ENCODE results near the gene HESX1.

Gene HESX1

DNA sequence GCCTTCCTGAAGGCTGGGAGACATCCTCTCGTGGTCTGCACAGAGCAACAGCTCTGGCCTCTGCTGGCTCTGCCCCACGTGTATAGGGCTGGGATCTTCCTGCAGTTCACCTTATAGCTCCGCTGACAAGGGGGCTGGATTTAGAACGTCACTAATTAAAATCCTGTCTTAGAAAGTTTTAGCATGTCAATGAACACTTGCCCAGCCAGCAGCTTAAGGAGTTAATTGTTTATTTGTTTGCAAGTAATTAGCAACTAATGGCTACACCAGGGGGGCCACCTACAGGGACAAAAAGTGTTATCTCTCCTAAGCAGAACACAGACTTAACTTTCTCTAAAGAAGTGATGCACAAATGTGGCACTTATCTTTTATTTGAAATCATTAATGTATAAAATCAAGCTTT, at the start of gene HESX1:
Gene HESX1, minus strand, starts transcription at position 84 of the 403 bp plus-strand sequence. Its CDS starts 60 bp downstream, at position 24.
- no peak for DNase-seq (ENCODE audit: low read depth)

DNA sequence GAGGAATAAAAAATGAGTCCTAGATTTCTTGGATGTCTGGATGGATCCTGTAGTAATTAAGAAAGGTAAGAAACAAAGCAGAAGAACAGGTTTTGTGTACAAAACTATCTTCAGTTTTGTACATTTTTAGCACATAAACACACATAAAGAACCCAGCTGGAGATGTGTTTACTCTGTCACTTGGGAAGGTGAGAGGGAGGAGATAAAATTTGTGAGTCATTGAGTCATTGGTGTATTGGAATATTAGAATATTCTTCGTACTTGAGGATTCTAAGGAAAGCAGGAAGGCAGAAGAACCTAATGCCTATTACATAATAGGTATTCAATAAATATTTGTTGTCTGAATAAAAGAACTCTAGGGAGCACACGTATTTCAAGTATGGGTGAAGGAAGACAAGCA, 45.2 kb upstream of the HESX1 start:
- DNase-seq (ENCODE audit: low read depth), result no peak

DNA sequence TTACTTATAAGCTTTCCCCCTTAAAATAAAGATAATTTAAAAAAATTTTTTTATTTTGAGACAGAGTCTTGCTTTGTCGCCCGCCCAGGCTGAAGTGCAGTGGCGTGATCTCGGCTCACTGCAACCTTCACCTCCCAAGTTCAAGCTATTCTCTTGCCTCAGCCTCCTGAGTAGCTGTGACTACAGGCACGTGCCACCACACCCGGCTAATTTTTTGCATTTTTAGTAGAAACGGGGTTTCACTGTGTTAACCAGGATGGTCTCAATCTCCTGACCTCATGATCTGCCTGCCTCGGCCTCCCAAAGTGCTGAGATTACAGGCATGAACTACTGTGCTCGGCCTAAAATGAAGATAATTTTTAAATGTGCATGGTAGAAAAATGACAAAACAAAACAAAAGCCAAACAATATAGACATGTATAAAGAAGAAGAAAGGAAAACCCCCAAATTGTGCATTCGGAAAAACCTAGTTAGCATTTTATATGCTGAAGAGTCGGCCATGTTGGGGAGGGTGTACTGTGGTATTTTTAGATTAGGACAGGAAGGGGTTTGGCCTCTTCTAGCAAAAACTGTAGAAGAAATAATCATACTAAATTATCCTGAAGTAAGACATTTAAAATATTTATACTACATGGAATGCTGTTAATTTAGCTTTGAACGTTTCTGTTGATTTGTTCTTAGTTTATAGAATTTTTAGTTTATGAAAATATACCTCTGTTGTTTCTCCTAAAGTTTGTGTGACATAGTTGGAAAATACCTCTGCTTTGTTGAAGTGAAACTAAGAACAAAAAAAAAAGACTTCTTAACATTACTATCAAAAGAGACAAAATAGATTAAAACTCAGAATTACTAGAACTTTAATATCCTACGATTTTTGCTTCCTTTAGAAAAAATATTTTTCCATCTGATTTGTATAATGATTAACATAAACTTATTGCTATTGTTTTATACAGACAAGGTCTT, 35.1 kb upstream of the HESX1 start:
- no peak for DNase-seq (ENCODE audit: low read depth)

DNA sequence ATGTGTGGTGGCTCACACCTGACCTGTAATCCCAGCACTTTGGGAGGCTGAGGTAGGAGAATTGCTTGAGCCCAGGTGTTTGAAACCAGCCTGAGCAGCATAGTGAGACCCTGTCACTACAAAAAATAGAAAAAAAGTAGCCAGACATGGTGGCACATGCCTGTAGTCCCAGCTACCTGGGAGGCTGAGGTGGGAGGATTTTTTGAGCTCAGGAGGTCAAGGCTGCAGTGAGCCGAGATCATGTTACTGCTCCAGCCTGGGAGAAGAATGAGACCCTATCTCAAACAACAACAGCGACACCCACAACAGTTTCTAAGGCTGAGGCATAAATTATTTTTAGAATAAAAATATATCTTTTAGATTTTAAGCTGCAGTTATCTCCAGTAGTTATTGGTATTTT, 34.0 kb upstream of the HESX1 start:
- DNase-seq (ENCODE audit: low read depth), result no peak

DNA sequence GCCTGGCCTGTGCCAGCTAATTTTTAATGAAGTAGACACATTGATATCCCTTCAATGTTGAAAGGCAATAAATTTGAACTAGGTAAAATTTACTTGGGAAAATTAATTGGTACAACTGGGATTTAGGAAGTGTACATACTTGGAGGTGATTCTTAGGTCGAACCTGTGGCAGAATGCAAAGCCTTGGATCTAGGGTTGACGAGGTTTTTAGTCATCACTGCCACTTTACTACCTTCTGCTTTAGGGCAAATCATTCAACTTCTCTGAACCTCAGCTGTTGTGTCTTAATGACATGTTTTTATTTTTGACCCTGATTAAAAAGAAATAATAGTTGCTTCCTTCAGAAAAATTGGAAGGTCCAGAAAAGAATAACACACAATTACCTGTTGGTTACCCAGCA, 30.2 kb upstream of the HESX1 start:
- no peak for DNase-seq (ENCODE audit: low read depth)

DNA sequence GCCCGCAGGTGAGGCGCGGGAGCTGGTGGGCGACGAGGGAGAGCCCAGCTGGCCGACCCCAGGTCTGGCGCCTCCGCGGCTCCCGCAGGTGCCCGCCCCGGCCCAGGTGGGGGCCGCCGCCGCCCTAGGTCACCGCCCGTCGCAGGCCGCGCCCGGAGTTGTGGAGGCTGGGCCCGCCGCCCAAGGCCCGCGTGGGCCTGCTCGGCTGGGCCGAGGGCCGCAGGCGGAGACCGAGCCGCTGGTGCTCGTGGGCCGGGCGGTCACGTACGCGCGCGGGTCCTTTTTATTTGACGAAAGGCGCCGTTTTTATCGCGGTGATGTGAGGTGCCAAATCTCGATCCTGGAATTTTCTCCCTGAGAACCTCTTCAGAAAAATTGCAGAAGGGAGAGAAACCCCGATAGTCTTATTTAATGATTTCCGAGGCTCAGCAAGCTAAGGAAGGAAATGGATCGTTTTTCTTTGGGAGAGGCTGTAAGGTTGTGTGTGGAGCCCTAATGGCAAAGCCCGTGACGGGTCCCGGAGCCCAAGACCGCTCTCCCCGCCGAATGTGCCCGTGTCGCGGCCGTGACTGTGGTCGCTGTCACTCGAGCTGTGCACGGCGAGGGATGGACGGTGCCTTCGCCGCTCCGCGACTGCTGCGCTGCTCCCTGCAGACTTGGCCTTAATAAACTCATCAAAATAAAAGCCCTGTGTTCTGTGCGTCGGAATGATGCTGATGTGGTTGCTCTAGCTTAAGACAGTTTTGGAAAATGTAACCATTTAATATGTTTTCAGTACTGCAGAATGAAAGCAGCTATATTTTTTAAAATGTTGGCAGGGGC, 28.4 kb upstream of the HESX1 start:
- DNase-seq (ENCODE audit: low read depth), result no peak

DNA sequence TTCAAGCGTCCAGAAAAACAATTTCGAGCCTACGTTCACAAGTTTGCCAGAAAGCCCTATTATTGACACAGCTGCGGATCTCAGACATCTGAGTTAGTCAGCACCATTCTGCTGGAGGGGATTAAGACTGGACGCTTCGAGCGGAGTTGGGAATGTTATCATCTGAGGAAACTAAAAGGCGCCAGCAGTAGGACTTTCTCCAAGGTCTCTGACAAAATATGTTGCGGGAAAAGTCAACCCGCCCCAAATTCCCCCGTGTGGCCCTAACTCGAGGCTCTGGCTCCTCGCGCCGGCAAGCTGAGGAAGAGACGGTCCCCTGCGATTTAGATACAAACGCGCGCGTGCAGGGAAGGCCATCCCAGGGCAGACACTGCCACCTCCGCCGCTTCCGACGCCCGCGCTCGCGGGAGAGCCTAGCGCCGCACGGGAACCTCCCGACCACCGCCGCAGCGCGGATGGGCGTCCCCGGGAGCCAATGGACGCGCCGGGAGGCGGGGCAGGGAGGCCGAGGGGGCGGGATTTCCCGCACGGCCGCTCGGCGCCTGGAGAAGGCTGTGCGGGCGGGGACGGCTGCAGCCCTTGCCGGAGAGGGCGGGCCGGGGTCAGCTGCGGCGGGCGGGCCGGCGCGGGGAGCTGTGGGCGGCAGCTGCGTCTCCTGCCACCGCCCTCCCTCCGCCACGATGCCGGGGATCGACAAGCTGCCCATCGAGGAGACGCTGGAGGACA, 27.6 kb upstream of the HESX1 start, which contains the start of gene APPL1:
Gene APPL1, plus strand, starts transcription at position 526 of the 726 bp plus-strand sequence. Its CDS starts 155 bp downstream, at position 681.
- peak; percentile 78 for DNase-seq (ENCODE audit: low read depth)

DNA sequence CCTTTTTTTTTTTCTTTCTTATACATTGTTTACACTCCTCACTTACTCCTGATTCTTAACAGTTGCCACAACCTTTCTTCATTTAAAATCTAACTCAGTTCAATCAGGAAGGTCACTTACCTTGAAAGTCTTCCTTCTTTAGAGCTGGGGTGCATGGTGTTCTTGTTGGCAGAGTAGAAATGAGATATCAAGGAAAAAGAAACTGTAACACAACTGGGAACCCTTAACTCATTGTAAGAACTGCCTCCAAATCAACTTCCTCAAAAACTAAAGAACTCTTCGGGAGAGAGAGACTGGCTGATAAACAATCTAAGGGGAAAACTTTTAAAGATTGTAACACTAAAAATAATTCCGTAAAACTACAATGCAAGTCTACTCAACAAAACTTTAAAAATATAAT, 26.4 kb upstream of the HESX1 start:
- no peak for DNase-seq (ENCODE audit: low read depth)

DNA sequence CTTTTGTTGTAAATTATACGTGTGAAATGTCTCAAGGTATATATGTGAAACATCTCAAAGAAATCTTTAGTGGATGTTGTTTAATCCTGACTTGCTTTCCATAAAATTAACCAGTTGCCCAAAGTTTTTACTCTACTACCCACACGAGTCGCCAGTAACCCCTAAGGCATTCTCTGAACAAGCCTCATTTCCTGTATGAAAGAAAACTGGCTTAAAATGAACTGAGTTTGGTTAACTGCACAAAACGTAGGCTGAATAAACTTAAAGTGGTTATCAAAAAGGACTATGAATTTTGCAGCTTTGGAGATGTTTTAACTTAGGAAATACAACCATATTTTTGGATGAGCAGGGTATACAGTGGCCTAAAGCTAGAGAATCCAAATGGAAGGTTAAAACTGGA, 25.1 kb upstream of the HESX1 start:
- DNase-seq (ENCODE audit: low read depth), result no peak

DNA sequence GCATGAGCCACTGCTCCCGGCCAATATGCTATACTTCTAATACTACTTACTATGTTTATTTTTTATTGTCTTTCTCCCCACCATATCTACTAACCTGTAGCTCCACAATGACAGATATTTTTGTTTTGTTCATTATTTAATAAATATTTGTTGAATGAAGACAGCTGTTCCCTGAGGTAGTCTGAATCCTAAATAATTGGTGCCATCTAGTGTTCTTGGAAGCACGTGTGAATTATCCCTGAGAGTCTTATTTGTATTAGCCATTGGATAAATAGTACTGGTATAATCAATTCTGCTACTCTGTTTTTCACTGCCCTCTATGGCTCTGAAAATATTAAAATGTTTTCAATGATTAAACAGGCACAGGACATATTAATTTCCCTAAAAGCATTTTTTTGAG, 22.1 kb upstream of the HESX1 start:
- no peak for DNase-seq (ENCODE audit: low read depth)

DNA sequence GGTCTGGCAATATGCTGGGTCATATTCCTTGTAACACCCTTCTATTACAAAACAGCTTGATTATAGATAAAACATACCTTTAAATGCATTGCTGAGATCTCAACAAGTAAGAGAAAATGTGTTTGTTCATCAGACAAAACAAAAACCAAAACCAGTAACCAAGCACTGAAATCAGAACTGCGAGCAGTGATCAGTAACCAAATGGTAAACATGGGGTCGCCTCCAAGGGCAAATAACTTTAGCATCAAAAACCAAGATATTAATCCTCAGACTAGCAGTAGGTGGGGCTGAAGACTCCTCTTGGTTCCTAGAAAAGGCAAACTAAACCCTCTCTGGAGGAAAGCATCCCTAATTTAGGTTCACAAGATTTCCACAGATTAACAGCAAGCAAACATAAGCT, 6.6 kb upstream of the HESX1 start:
- DNase-seq (ENCODE audit: low read depth), result no peak

DNA sequence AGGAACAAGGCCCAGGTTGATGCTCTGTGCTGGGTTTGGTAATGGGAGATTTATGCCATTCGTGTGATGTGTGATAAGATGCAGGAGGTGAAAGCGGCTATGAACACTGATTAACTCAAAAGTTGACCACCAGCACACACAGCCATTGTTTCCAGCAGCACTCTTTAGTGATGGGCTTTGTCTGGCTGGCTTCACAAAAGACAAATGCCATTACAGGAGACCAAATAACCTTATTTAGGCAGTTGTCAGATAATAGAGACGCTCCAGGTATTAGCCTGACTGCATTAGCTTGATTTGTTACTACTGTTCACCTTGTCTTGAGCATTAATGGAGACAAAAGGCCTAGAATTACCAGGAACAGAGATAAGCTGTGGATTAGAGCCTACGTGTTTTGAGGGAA, 5.1 kb downstream of the HESX1 start:
- DNase-seq (ENCODE audit: low read depth), result no peak

DNA sequence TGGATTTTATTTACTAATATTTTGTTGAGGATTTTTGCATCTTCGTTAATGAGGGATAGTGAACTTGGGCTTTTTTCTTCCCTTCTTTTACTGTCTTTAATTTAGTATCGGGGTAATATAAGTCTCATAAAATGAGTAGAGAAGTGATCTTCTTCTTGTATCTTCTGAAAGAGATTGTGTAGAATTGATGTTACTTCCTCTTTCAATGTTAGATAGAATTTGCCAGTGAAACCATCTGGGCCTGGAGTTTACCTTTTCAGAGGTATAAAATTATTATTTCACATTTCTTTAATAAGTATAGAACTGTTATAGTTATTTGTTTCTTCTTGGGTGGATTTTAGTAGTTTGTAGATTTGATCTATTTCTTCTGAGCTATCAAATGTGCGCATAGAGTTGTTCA, 7.8 kb downstream of the HESX1 start:
- DNase-seq (ENCODE audit: low read depth), result no peak

DNA sequence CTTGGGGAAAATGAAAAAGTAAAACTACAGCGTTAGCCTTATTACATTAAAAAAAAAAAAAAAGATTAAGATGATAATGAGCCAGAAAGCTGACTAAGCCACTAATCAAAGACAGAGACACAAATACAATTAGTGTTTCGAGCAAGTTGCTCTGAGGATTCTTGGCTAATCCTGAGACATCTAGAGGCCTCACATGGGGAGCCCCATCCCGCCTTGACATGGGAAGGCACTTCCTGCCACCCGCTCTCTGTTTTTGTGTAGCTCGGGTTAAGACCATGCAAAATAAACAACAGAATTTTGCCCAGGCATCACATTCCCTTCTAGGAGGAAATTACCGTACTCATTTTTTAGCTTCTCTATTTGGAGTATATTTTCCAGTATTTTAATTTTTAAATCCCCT, 15.3 kb downstream of the HESX1 start:
- no peak for DNase-seq (ENCODE audit: low read depth)

DNA sequence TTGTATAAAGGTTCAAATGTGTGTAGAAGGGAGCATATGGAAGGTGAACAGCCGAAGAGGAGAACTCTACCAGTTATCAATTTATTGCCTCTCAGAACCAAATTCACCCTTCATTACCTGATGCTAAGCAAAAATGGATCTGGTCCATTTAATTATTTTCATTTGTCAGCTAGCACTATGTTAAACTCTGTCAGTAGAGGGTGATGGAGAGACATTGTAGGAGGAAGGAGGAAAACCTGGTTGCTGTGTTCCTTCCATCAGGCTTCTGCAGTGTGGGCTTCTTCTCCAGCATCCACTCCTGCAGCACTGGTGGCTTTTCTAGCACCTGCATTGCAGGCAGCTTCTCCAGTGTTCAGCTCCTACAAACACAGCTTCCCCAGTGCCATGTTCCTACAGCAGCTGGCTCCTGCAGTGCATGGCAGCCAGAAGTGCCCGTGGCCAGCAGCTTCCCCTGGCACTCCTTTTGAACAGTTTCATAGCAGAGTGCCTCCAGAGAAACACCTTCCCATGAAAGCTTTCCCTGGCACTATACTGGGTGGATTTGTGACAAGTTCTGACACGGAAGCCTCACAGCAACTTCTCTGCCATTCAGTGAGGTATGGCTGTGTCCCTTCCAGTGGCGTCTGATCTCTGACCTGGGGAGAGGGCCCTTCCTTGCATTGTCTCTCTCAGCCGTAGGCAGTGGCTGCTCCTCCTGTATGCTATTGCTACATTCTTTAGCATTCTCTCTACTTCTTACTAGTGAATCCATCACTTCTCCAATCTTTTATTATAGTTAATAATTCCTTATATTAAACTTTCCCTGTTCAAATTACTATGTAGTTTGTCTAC, 20.0 kb downstream of the HESX1 start:
- DNase-seq (ENCODE audit: low read depth), result no peak

DNA sequence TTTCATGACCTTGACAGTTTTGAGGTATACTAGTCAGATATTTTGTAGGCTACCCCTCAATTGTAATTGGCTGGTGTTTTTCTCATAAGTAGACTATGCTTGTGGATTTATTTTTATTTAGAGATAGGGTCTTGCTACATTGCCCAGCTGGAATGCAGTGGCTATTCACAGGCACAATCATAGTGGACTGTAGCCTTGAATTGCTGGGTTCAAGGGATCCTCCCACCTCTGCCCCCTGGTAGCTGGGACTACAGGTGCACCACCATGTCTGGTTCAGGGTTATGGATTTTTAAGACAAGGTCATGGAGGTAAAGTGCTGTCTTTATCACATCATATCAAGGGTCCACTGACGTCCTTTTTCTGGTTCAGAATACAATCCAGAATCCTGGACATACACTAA, 23.7 kb downstream of the HESX1 start:
- no peak for DNase-seq (ENCODE audit: low read depth)

DNA sequence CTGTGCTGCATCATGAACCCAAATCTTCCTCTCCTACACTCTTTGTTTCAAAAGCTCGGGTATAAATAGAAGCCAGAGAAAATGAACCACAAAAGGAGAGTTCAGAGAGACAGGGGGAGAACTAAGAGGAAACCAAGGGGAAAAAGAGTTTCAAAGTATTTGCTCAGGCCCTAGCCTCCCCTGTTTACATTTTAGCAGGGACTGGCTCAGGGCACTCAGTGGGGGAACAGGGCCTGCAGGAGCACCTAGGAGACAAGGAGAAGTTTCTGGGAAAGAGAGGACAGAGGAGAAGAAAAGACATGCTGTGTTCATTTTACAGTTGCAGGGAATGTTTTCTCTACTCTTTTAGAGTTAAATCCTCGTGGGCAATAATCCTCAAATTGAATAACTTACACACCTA, 26.1 kb downstream of the HESX1 start:
- DNase-seq (ENCODE audit: low read depth), result no peak

DNA sequence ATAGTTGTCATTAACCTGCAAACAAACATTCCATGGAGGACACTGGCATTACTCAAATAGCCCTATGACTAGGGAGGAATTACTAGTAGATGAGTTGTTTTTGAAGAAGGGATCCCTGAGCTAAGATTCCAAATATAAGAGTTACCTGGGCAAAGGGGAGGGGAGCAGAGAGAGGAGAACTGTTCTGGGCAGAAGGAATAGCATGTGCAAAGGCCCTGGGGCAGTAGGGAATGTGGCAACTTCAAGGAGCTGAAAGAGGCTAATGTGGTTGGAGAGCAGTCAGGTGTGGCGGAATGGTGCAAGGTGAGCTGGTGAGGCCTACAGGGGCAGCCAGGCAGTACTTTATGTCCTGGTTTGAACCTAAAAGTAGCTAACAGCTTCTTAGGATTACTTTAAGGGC, 28.8 kb downstream of the HESX1 start:
- no peak for DNase-seq (ENCODE audit: low read depth)

DNA sequence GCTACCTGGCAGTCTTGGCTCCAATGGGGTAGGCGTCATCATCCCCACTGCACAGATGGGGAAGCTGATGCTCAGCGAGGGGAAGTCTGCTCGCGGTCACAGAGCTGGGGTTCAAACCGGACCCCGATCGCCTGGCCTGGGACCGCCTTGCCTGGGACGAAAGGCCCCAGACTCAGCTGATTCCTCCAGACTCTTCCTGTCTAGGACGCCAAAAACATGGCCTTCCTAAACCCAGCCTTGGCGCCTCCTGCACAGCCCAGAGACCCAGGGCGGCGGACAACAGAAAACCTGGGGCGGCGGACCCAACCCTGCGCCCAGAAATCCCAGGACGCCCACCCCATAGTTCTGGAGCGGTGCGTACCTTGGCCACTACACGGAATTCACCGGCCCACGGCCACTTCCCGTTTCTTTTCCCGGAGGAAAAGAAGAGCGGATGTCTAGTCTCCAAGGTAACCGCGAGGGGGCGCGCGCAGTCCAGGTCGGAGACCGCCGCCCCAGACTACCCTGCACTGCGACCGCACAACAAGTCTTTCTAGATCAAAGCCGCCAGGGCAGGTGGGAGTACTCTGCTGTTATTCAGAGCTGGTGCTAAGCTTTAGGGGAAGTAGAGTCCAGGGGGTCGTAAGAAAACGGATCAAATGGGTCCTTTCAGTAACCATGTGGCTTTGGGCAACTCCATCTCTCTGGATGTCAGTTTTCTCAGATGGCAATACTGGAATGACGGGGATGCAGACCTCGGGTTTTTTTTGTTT, 29.7 kb downstream of the HESX1 start:
- DNase-seq (ENCODE audit: low read depth), result peak; percentile 25

DNA sequence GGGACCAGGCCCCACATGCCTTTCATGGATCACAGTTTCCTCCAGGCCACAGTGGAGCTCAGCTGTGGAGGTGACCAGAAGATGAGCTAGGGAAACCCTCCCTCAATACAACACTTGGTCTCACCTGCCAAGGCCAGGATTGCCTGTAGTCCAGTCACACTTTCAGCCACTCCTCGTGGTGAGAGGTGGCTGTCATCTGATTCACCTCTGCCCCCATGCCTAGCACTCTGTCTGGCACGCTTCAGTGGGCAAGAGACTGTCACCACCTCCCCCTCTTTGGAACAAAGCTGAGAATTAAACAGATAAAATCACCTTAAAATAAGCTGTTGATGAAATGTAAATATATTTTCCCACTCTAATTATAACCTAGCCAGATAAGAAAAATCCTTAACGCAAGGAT, 30.7 kb downstream of the HESX1 start:
- DNase-seq (ENCODE audit: low read depth), result no peak

DNA sequence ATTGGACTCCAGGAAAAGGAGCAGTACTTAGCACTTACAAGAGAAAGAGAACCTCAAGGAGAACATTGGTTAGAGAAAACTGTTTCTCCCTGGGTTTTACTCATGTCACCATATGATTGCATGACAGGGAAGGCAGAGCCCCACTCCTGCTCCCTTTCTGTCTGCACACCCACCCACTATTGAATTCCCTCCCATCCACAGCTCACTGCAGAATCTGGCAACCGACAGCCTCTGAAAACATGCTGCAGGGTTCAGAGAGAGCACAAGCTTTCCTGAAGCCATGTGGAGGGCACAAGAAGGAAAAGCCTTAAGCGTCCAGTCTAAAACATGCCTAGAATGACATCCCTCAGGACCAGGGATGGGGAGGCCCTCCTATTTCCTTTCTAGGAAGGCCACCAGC, 31.6 kb downstream of the HESX1 start:
- DNase-seq (ENCODE audit: low read depth), result no peak
